HepG2 (cell line): ENCODE results near the gene UGGT1. TPM values are rescaled to one million over a fixed set of nuclear protein-coding genes. Genes with fewer than 3 reads are reported as not detected.

Source experiments
- ATAC-seq: fragments of 200-7000 bp; cut with Tn5 transposase; 3 replicates; pipeline ENCODE4 v1.9.1; 2020; ENCODE audit warnings: mild to moderate bottlenecking, moderate library complexity
- BruUV-seq: library from RNA; stranded (reverse); fragments of 400-500 nt; replicated peaks from 2 replicates; lab custom pipeline; 2021; lab: Mats Ljungman, UMichigan
- CTCF ChIA-PET: fragments of 300-600 bp; formaldehyde crosslinking; extraction: SDS; loops from one replicate; lab custom pipeline; 2021; ENCODE audit warnings: low total read pairs, inconsistent platforms, low intra/inter-chr PET ratio; lab: Yijun Ruan, JAX
- POLR2A ChIA-PET: fragments of 350-600 bp; sonication (Branson Sonifier 250); formaldehyde crosslinking; loops from one replicate; lab custom pipeline; 2020; ENCODE audit warnings: antibody characterized with exemption, inconsistent platforms; lab: Yijun Ruan, JAX
- DNase-seq: peaks from one replicate; pipeline ENCODE4 v3.0.0-alpha.2; 2015; ENCODE audit warnings: low spot score
- FAIRE-seq: peaks from 3 replicates; lab custom pipeline; 2011; peaks lifted over from hg19 to GRCh38; lab: Jason Lieb, UNC
- H2AFZ ChIP-seq: one replicate; pipeline ENCODE4 v1.6.1; 2011; ENCODE audit warnings: low read length, inconsistent platforms
- H3K27ac ChIP-seq: fragments of 300-600 bp; 3 replicates; pipeline ENCODE4 v1.8.0; 2011; ENCODE audit warnings: mixed run types, mild to moderate bottlenecking, mixed read lengths, low read length, inconsistent platforms; ENCODE audit not compliant: insufficient read depth; ENCODE audit errors: extremely low read length
- H3K27me3 ChIP-seq, 2 experiments: fragments of 200-600 bp in 1 of 2; 2 replicates in 1 of 2; 3 replicates in 1 of 2; pipeline versions ENCODE4 v1.6.0 to v1.8.0; 2011; ENCODE audit warnings: low read length in 2 of 2, mild to moderate bottlenecking in 2 of 2, moderate library complexity in 2 of 2, inconsistent platforms in 1 of 2; ENCODE audit not compliant: insufficient read depth in 2 of 2, control insufficient read depth in 1 of 2
- H3K36me3 ChIP-seq, 2 experiments: fragments of 200-600 bp in 1 of 2; replicated peaks in 1 of 2; 2 replicates in 1 of 2; 3 replicates in 1 of 2; pipeline versions ENCODE4 v1.5.1 to v1.8.0; 2011; ENCODE audit warnings: low read length in 2 of 2, inconsistent platforms in 1 of 2; ENCODE audit not compliant: insufficient read depth in 2 of 2, control insufficient read depth in 1 of 2
- H3K4me1 ChIP-seq: 2 replicates; pipeline ENCODE4 v1.5.1; 2012; ENCODE audit warnings: low read length, inconsistent platforms; ENCODE audit not compliant: insufficient read depth
- H3K4me2 ChIP-seq: 2 replicates; pipeline ENCODE4 v1.6.0; 2011; ENCODE audit warnings: low read depth, low read length, inconsistent platforms
- H3K4me3 ChIP-seq, 3 experiments: fragments of 200-600 bp in 1 of 3; sonication (generic), shearing (Covaris generic) in 1 of 3; replicated peaks in 1 of 3; 2 replicates each; pipeline ENCODE4 v1.5.1; 2011 to 2016; ENCODE audit warnings: low read length in 3 of 3, inconsistent platforms in 2 of 3, low read depth in 2 of 3, mild to moderate bottlenecking in 2 of 3, control low read depth in 1 of 3, mixed read lengths in 1 of 3; ENCODE audit not compliant: insufficient read depth in 1 of 3
- H3K79me2 ChIP-seq: one replicate; pipeline ENCODE4 v1.6.1; 2011; ENCODE audit warnings: low read length, inconsistent platforms; ENCODE audit not compliant: insufficient read depth
- H3K9ac ChIP-seq: 2 replicates; pipeline ENCODE4 v1.6.0; 2011; ENCODE audit warnings: mild to moderate bottlenecking, low read depth, low read length, inconsistent platforms; ENCODE audit not compliant: insufficient read depth
- H3K9me3 ChIP-seq: 2 replicates; pipeline ENCODE4 v1.5.1; 2012; ENCODE audit warnings: mild to moderate bottlenecking, low read length
- H4K20me1 ChIP-seq: 2 replicates; pipeline ENCODE4 v1.6.0; 2011; ENCODE audit warnings: inconsistent platforms, mild to moderate bottlenecking, low read length, moderate library complexity; ENCODE audit not compliant: insufficient read depth
- ATRX ChIP-seq: sonication (generic); formaldehyde crosslinking; IDR thresholded peaks from 2 replicates; pipeline ENCODE4 v1.4.0; 2020; ENCODE audit warnings: missing genetic modification reagents, borderline replicate concordance
- BHLHE40 ChIP-seq: IDR thresholded peaks from 2 replicates; pipeline ENCODE4 v1.6.1; 2011; ENCODE audit warnings: low read length, improper control_type of control experiment
- CEBPB ChIP-seq: IDR thresholded peaks from 2 replicates; pipeline ENCODE4 v1.6.1; 2011; ENCODE audit warnings: low read depth, low read length, improper control_type of control experiment, borderline replicate concordance
- KLF15 ChIP-seq: sonication (generic); formaldehyde crosslinking; IDR thresholded peaks from 2 replicates; pipeline ENCODE4 v1.8.1; 2023; ENCODE audit warnings: borderline replicate concordance, mild to moderate bottlenecking, inconsistent platforms, missing genetic modification reagents, mixed read lengths
- POGZ ChIP-seq: sonication (generic); formaldehyde crosslinking; IDR thresholded peaks from 2 replicates; pipeline ENCODE4 v1.4.0; 2020; ENCODE audit warnings: mild to moderate bottlenecking, missing genetic modification reagents
- POLR2AphosphoS5 ChIP-seq: IDR thresholded peaks from 2 replicates; pipeline ENCODE4 v1.6.1; 2012; ENCODE audit warnings: low read depth, low read length
- SRY ChIP-seq: sonication (generic); formaldehyde crosslinking; IDR thresholded peaks from 2 replicates; pipeline ENCODE4 v1.8.0; 2022; ENCODE audit warnings: mild to moderate bottlenecking, missing genetic modification reagents
- TBX3 ChIP-seq: fragments of 450-650 bp; IDR thresholded peaks from 2 replicates; pipeline ENCODE4 v1.6.1; 2017; ENCODE audit warnings: antibody characterized with exemption, mild to moderate bottlenecking, inconsistent platforms, borderline replicate concordance
- ZFP90 ChIP-seq: sonication (generic); formaldehyde crosslinking; IDR thresholded peaks from 2 replicates; pipeline ENCODE4 v1.8.0; 2022; ENCODE audit warnings: missing genetic modification reagents, mild to moderate bottlenecking, inconsistent platforms, borderline replicate concordance
- in situ Hi-C: cut with HindIII; loops from 2 replicates; pipeline ENCODE4 v1.10.0; 2017; ENCODE audit warnings: low pct_unique_long_range_greater_than_20kb; ENCODE audit not compliant: extremely low pct_ligation_motif_present
- intact Hi-C: fragments of 100-400 bp; cut with micrococcal nuclease; formaldehyde crosslinking; loops from one replicate; pipeline ENCODE4 v1.10.0; 2022; ENCODE audit not compliant: unreplicated experiment
- polyA plus RNA-seq, 8 experiments: library from polyadenylated mRNA; depleted of rRNA in 3 of 8; stranded (reverse) in 7 of 8; unstranded in 1 of 8; fragments of >200 nt; fragmentation: Illumina TruSeq in 4 of 8; extraction: Trizol in 4 of 8; gene quantifications; 2 replicates each; pipeline versions ENCODE4 v1.2.1 to v1.2.3, GENCODE V29; 2011 to 2016; ENCODE audit warnings: low read depth in 4 of 8, missing spikeins in 1 of 8, mixed read lengths in 1 of 8; ENCODE audit not compliant: insufficient read depth in 1 of 8
- total RNA-seq, 5 experiments: library from RNA; depleted of rRNA; stranded (reverse); fragments of >200 nt; fragmentation: Illumina TruSeq; extraction: Trizol; gene quantifications; 2 replicates each; pipeline ENCODE4 v1.2.3, GENCODE V29; 2016; ENCODE audit warnings: low read depth in 1 of 5
- TF ChIP-seq, protein P1 (sequence below): sonication (generic); formaldehyde crosslinking; IDR thresholded peaks from 2 replicates; pipeline ENCODE4 v1.4.0; 2020; ENCODE audit warnings: mild to moderate bottlenecking, missing genetic modification reagents, borderline replicate concordance
- TF ChIP-seq, protein P2 (sequence below): IDR thresholded peaks from 2 replicates; pipeline ENCODE4 v1.6.1; 2012; ENCODE audit warnings: low read depth, low read length, improper control_type of control experiment

UGGT1 gene
- total and polyA plus RNA-seq, 2 of the 13 experiments (the other 11 are each of a cell fraction or from before 2014, with no cell fraction given) = 35.8 to 83.2 TPM

DNA sequence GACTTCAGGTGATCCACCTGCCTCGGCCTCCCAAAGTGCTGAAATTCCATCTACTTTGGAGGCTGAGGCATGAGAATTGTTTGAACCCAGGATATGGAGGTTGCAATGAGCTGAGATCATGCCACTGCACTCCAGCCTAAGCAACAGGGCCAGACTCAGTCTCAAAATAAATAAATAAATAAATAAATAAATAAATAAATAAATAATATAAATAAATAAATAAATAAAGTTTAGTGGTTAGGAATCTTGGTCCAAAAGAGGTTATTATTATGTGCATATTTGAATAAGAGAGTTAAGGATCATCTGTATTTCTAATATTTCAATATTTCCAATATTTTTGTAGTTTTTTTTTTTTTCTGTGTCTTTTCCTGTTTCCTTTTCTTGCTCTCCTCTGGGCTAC lies 136.9 kb downstream of the UGGT1 start (continued):
- TF ChIP-seq KLF15 (CRISPR knock-in tag) = no peak
- TF ChIP-seq ZFP90 (CRISPR knock-in tag) = no peak
- no peak for TF ChIP-seq ATRX (CRISPR knock-in tag)
- no peak for TF ChIP-seq SRY (CRISPR knock-in tag)
- no peak for TF ChIP-seq POGZ (CRISPR knock-in tag)
- TF ChIP-seq, all 625 proteins: peak for 0

DNA sequence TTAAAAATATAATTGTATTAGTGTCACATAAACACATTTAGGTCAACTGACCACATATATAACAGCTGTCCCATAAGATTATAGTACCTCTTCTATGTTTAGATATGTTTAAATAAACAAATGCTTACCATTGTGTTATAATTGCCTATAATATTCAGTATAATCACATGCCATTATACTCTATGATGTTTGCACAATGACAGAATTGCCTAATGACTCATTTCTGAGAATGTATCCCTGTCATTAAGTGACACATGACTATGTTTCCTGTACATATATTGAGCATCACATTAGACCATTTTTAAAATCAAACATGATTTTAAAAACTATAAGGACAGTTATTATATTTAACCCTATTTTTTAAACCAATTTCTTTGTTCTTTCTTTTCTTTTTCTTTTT lies 137.9 kb downstream of the UGGT1 start:
- no peak overlapping the region for H3K4me3 ChIP-seq
- H2AFZ ChIP-seq = no peak overlapping the region
- TF ChIP-seq BHLHE40 (0 out of 2 replicates have a peak, but pooled peaks have one; percentile 38), TBX3 (peak; percentile 70; the same call in 1 of the 2 replicates), CEBPB (peak; percentile 18; the same call in 1 of the 2 replicates), POLR2AphosphoS5 (no peak)
- TF ChIP-seq, protein P1, sequence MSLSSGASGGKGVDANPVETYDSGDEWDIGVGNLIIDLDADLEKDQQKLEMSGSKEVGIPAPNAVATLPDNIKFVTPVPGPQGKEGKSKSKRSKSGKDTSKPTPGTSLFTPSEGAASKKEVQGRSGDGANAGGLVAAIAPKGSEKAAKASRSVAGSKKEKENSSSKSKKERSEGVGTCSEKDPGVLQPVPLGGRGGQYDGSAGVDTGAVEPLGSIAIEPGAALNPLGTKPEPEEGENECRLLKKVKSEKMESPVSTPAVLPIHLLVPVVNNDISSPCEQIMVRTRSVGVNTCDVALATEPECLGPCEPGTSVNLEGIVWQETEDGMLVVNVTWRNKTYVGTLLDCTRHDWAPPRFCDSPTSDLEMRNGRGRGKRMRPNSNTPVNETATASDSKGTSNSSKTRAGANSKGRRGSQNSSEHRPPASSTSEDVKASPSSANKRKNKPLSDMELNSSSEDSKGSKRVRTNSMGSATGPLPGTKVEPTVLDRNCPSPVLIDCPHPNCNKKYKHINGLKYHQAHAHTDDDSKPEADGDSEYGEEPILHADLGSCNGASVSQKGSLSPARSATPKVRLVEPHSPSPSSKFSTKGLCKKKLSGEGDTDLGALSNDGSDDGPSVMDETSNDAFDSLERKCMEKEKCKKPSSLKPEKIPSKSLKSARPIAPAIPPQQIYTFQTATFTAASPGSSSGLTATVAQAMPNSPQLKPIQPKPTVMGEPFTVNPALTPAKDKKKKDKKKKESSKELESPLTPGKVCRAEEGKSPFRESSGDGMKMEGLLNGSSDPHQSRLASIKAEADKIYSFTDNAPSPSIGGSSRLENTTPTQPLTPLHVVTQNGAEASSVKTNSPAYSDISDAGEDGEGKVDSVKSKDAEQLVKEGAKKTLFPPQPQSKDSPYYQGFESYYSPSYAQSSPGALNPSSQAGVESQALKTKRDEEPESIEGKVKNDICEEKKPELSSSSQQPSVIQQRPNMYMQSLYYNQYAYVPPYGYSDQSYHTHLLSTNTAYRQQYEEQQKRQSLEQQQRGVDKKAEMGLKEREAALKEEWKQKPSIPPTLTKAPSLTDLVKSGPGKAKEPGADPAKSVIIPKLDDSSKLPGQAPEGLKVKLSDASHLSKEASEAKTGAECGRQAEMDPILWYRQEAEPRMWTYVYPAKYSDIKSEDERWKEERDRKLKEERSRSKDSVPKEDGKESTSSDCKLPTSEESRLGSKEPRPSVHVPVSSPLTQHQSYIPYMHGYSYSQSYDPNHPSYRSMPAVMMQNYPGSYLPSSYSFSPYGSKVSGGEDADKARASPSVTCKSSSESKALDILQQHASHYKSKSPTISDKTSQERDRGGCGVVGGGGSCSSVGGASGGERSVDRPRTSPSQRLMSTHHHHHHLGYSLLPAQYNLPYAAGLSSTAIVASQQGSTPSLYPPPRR (CRISPR knock-in tag) = no peak
- TF ChIP-seq, protein P2, sequence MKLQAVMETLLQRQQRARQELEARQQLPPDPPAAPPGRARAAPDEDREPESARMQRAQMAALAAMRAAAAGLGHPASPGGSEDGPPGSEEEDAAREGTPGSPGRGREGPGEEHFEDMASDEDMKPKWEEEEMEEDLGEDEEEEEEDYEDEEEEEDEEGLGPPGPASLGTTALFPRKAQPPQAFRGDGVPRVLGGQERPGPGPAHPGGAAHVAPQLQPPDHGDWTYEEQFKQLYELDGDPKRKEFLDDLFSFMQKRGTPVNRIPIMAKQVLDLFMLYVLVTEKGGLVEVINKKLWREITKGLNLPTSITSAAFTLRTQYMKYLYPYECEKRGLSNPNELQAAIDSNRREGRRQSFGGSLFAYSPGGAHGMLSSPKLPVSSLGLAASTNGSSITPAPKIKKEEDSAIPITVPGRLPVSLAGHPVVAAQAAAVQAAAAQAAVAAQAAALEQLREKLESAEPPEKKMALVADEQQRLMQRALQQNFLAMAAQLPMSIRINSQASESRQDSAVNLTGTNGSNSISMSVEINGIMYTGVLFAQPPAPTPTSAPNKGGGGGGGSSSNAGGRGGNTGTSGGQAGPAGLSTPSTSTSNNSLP = peak; percentile 44; the same call in 1 of the 2 replicates
- no peaks in the 10 kb centered on the region for H3K27me3 ChIP-seq
- no peak for FAIRE-seq
- ChIA-PET CTCF (no interaction called here), POLR2A (interaction anchor here (0.8 kb wide), 1 partner anchor 33 kb away, joined by 3 read pairs; no protein-coding TSS in a partner anchor)
- H3K36me3 ChIP-seq = no peaks in the 10 kb centered on the region
- H3K9me3 ChIP-seq = no peaks in the 10 kb centered on the region
- intact Hi-C loops (no loop called here), in situ Hi-C loops (no loop called here)
- H3K9ac ChIP-seq = no peak overlapping the region
- H4K20me1 ChIP-seq = no peaks in the 10 kb centered on the region
- no TSS peak for BruUV-seq
- H3K79me2 ChIP-seq = no peaks in the 10 kb centered on the region
- H3K4me2 ChIP-seq = no peak overlapping the region
- peak; percentile 49 for DNase-seq
- no peak overlapping the region for H3K27ac ChIP-seq
- peaks cover 20% of the 10 kb centered on the region for H3K4me1 ChIP-seq
- ATAC-seq = no peak
